Measurements from ENCODE around the gene TSPAN32.

Gene TSPAN32

DNA sequence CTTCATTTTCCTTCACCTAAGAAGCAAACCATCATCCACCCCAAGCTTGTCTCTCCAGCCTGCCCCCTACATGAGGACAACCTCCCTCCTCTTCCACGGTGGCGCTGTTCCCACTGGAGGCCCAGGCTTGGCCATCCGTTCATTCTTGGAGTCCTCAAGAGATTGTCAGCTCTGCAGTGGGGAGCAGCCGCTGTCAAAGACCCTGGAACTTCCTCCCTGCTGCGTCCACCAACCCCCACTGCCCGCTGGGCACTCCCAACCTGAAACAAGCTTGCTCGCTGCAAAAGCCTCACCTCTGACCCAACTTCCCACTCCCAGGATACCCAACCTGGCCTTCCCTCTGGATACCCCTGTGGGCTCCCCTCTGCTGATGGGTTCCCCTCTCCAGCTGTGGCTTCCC is 64.9 kb downstream of the TSPAN32 start:
- DNase-seq (ENCODE audit: low read depth): no peak

DNA sequence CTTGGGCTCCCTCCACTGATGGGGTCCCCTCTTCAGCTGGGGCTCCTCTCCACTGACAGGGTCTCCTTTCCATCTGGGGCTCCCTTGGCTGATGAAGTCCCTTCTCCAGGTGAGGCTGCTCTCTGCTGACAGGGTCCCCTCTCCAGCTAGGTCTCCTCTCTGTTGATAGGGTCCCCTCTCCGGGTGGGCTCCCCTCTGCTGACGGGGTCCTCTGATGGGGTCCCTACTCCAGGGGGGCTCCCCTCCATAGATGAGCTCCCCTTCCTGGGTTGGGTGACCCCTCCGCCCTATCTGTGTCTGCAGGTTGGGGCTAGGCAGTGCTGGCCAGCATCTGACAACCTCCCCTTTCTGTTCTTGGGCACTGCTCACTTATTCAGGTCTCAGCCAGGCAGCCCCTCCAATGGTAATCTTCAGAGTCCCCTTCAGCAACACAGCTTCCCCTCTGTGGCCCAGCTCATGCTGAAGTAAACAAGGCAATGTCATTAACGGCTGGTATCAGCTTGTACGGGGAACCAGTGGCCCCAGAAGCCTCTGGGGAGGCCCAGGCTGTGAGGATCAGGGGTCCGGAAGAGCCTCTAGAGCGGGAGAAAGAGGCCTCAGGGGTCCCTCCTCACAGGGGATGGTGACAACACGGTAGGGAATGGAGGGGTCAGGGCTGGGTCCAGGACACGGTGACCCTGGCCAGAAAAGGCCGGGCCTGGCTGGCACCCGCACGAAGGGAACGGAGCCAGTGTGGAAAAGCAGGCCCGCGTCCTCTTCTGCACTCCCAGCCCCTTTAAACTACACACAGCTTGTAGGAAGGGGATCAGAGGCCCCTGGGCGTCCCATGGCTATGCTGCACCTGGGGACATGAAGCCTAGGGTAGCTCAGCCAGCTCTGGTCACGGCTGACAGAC is 65.7 kb downstream of the TSPAN32 start:
- DNase-seq (ENCODE audit: low read depth): no peak

All from ELR (cell line).